Gastrocnemius medialis (tissue), 4 donors: ENCODE data around the gene FASTKD1. TPM values are rescaled to one million over a fixed set of nuclear protein-coding genes. Genes with fewer than 3 reads are reported as not detected.
"Not testable (repeated sequence)": the region's sequence is repeated elsewhere in the genome, so short reads cannot be mapped to it uniquely, and the experiment has no call there.

Experiments used
- ATAC-seq, 2 donors: fragments of 150-250 bp; one replicate each; pipeline ENCODE4 v1.9.1; 2016
- DNase-seq, 2 donors: peaks; one replicate each; pipeline ENCODE4 v3.0.0-alpha.2; 2019
- H3K27ac ChIP-seq, 4 donors: fragments of 200-600 bp; sonication (generic); 1 replicate in 1 of 4; 2 replicates in 3 of 4; pipeline ENCODE4 v1.5.1; 2016 to 2018; ENCODE audit warnings: mild to moderate bottlenecking in 2 of 4, moderate library complexity in 1 of 4
- H3K27me3 ChIP-seq, 3 donors: fragments of 200-600 bp; sonication (generic) in 2 of 3; 1 replicate in 1 of 3; 2 replicates in 2 of 3; pipeline versions ENCODE4 v1.5.1 to v1.6.0; 2016 to 2019; ENCODE audit warnings: mild to moderate bottlenecking in 1 of 3, moderate library complexity in 1 of 3
- H3K36me3 ChIP-seq, 2 donors: fragments of 200-600 bp; sonication (generic) in 1 of 2; one replicate each; pipeline ENCODE4 v1.5.1; 2017 to 2018
- H3K4me1 ChIP-seq, 2 donors: fragments of 200-600 bp; sonication (generic) in 1 of 2; one replicate each; pipeline ENCODE4 v1.5.1; 2016 to 2017; ENCODE audit warnings: mild to moderate bottlenecking in 2 of 2
- H3K4me3 ChIP-seq, 4 donors: fragments of 200-600 bp; sonication (generic) in 3 of 4; 1 replicate in 1 of 4; 2 replicates in 3 of 4; pipeline ENCODE4 v1.5.1; 2016 to 2019; ENCODE audit warnings: mild to moderate bottlenecking in 2 of 4
- H3K9me3 ChIP-seq, 3 donors: fragments of 200-600 bp; sonication (generic) in 2 of 3; 1 replicate in 1 of 3; 2 replicates in 2 of 3; pipeline ENCODE4 v1.5.1; 2016 to 2019
- CTCF ChIP-seq, 5 experiments: fragments of 450-650 bp in 3 of 5; fragments of 200-600 bp in 2 of 5; sonication (generic) in 2 of 5; IDR thresholded peaks in 4 of 5; conservative IDR thresholded peaks in 1 of 5; 1 replicate in 4 of 5; 2 replicates in 1 of 5; pipeline ENCODE4 v1.5.1; 2016 to 2019; ENCODE audit warnings: antibody characterized with exemption in 5 of 5, mild to moderate bottlenecking in 3 of 5, moderate library complexity in 3 of 5
- POLR2A ChIP-seq, 2 donors: fragments of 450-650 bp; IDR thresholded peaks; one replicate each; pipeline ENCODE4 v1.6.1; 2017; ENCODE audit warnings: antibody characterized with exemption in 2 of 2, mild to moderate bottlenecking in 2 of 2, moderate library complexity in 2 of 2
- in situ Hi-C, 4 donors: fragments of 200-750 bp; cut with MboI; loops; one replicate each; pipeline versions ENCODE4 v1.15.0 to v1.8.0; 2017; ENCODE audit warnings: low sequenced_read_pairs in 4 of 4
- intact Hi-C: fragments of 100-400 bp; cut with DNase I; formaldehyde crosslinking; loops from one replicate; pipeline ENCODE4 v1.15.1; 2023; ENCODE audit warnings: low total_unique reads
- total RNA-seq, 4 donors: library from RNA; depleted of rRNA; stranded (reverse); fragments of >200 nt; gene quantifications; one replicate each; pipeline versions ENCODE4 v1.1.0 to v1.2.3, GENCODE V29; 2016

FASTKD1 gene
- total RNA-seq = 10 to 100 TPM in 3 of 4 donors, 1 to 10 TPM in 1; 9.7 to 27.4 (median 12.9) TPM

GRCh38 chr2:169573160-169573973 lies at the start of gene FASTKD1:
Gene FASTKD1, minus strand, starts transcription at chr2:169573865. Its CDS starts 1,836 bp downstream, at chr2:169572029.
- in situ Hi-C loops = no loop called here

GRCh38 chr2:169623235-169623634 lies 49.6 kb upstream of the FASTKD1 start:
- Histone ChIP-seq H3K27ac (no peak overlapping the region), H3K4me1 (no peaks in the 10 kb centered on the region), H3K9me3 (no peaks in the 10 kb centered on the region), H3K36me3 (peaks cover 0 to 16% of the 10 kb centered on the region in 2 donors), H3K4me3 (no peak overlapping the region), H3K27me3 (no peaks in the 10 kb centered on the region)
- intact Hi-C loops = no loop called here
- in situ Hi-C loops = no loop called here
- ATAC-seq (no peak), DNase-seq (no peak)
- TF ChIP-seq CTCF (IDR thresholded peaks at IDR 0.05 in 4 of 5, conservative IDR thresholded peaks at IDR 0.05 in 1 of 5) (no peak), POLR2A (IDR thresholded peaks at IDR 0.05) (no peak)

More at GRCh38 chr2:169573160-169573973, at the start of gene FASTKD1:
- Histone ChIP-seq H3K27me3 (no peaks in the 10 kb centered on the region), H3K36me3 (no peaks in the 10 kb centered on the region), H3K4me1 (peaks cover 18 to 20% of the 10 kb centered on the region in 2 donors), H3K27ac (peak within 1 kb of the TSS; percentile 79 to 82 (median 80)), H3K9me3 (no peaks in the 10 kb centered on the region), H3K4me3 (peak within 1 kb of the TSS; percentile 63 to 88 (median 79))
- DNase-seq (peak; percentile 81 to 86), ATAC-seq (peak; percentile 98)
- TF ChIP-seq CTCF (IDR thresholded peaks at IDR 0.05 in 4 of 5, conservative IDR thresholded peaks at IDR 0.05 in 1 of 5) (no peak), POLR2A (IDR thresholded peaks at IDR 0.05) (peak in 1 of 2 donors; percentile 20)
- intact Hi-C loops = loop anchor here (1.0 to 5.0 kb wide), 2 partner anchors 11 to 96 kb away; partner anchors contain the start of genes BBS5 and PPIG

GRCh38 chr2:169620509-169620908 lies 46.8 kb upstream of the FASTKD1 start:
- DNase-seq (no peak), ATAC-seq (no peak)
- in situ Hi-C loops (no loop called here), intact Hi-C loops (no loop called here)
- H3K36me3 ChIP-seq = peaks cover 2 to 31% of the 10 kb centered on the region in 2 donors
- H3K27ac ChIP-seq = no peak overlapping the region
- H3K9me3 ChIP-seq = no peaks in the 10 kb centered on the region
- TF ChIP-seq CTCF (IDR thresholded peaks at IDR 0.05 in 4 of 5, conservative IDR thresholded peaks at IDR 0.05 in 1 of 5) = no peak
- TF ChIP-seq POLR2A (IDR thresholded peaks at IDR 0.05) = no peak
- no peaks in the 10 kb centered on the region for H3K4me1 ChIP-seq
- H3K27me3 ChIP-seq = no peaks in the 10 kb centered on the region
- no peak overlapping the region for H3K4me3 ChIP-seq

GRCh38 chr2:169619946-169620345 lies 46.3 kb upstream of the FASTKD1 start:
- TF ChIP-seq POLR2A (IDR thresholded peaks at IDR 0.05) (no peak), CTCF (IDR thresholded peaks at IDR 0.05 in 4 of 5, conservative IDR thresholded peaks at IDR 0.05 in 1 of 5) (no peak)
- ATAC-seq (no peak), DNase-seq (no peak)
- intact Hi-C loops = no loop called here
- in situ Hi-C loops = no loop called here
- Histone ChIP-seq H3K27ac (no peak overlapping the region), H3K27me3 (no peaks in the 10 kb centered on the region), H3K9me3 (no peaks in the 10 kb centered on the region), H3K4me3 (no peak overlapping the region), H3K36me3 (peaks cover 2 to 32% of the 10 kb centered on the region in 2 donors), H3K4me1 (no peaks in the 10 kb centered on the region)

- ATAC-seq, H3K27me3 ChIP-seq, DNase-seq, in situ Hi-C loops, H3K4me1 ChIP-seq, H3K4me3 ChIP-seq, H3K9me3 ChIP-seq, H3K27ac ChIP-seq, intact Hi-C loops: not testable (repeated sequence)
- peaks cover 2 to 58% of the 10 kb centered on the region in 2 donors for H3K36me3 ChIP-seq
These were observed 42.3 kb upstream of the FASTKD1 start for GRCh38 chr2:169615982-169616381.
